GM18873 (cell line): ENCODE measurements around the gene POP5.

Source experiments
- ATAC-seq: cut with Tn5 transposase; IDR thresholded peaks from one replicate; pipeline ENCODE4 v1.9.1; 2021; ENCODE audit warnings: mild to moderate bottlenecking, moderate library complexity, moderate number of reproducible peaks; ENCODE audit not compliant: unreplicated experiment, low FRiP score

The POP5 gene

GRCh38 chr12:120590741-120591407 lies 9.7 kb upstream of the POP5 start:
- ATAC-seq, result no peak

GRCh38 chr12:120588948-120589930 lies 8.0 kb upstream of the POP5 start:
- no peak for ATAC-seq

- no peak for ATAC-seq
Observed at GRCh38 chr12:120588371-120588770, 7.2 kb upstream of the POP5 start.

GRCh38 chr12:120586860-120587259 lies 5.7 kb upstream of the POP5 start:
- ATAC-seq, result no peak

GRCh38 chr12:120586206-120586605 lies 5.0 kb upstream of the POP5 start:
- no peak for ATAC-seq

GRCh38 chr12:120584343-120585149 lies 3.3 kb upstream of the POP5 start:
- no peak for ATAC-seq

- ATAC-seq, result no peak
Observed at GRCh38 chr12:120583478-120584030, 2.4 kb upstream of the POP5 start.

GRCh38 chr12:120581998-120582397 lies 796 bp upstream of the POP5 start:
- no peak for ATAC-seq

GRCh38 chr12:120579179-120579578 lies 2.0 kb downstream of the POP5 start:
- no peak for ATAC-seq

GRCh38 chr12:120574106-120574505 lies 7.1 kb downstream of the POP5 start:
- ATAC-seq, result no peak

- ATAC-seq, result no peak
Observed at GRCh38 chr12:120573560-120573959, 7.6 kb downstream of the POP5 start.

- no peak for ATAC-seq
Observed at GRCh38 chr12:120571299-120571698, 9.9 kb downstream of the POP5 start.

GRCh38 chr12:120563495-120563894 lies 17.7 kb downstream of the POP5 start:
- ATAC-seq, result no peak

GRCh38 chr12:120562906-120563305 lies 18.3 kb downstream of the POP5 start:
- ATAC-seq, result no peak

GRCh38 chr12:120557589-120557988 lies 23.6 kb downstream of the POP5 start:
- ATAC-seq, result no peak

- ATAC-seq, result no peak
Observed at GRCh38 chr12:120554678-120555077, 26.5 kb downstream of the POP5 start.

- ATAC-seq, result no peak
Observed at GRCh38 chr12:120546050-120546386, 35.2 kb downstream of the POP5 start.

GRCh38 chr12:120544691-120545090 lies 36.5 kb downstream of the POP5 start:
- ATAC-seq, result no peak

GRCh38 chr12:120542166-120542565 lies 39.0 kb downstream of the POP5 start:
- ATAC-seq, result no peak

GRCh38 chr12:120540445-120540844 lies 40.8 kb downstream of the POP5 start:
- no peak for ATAC-seq

- ATAC-seq, result no peak
Observed at GRCh38 chr12:120539303-120539702, 41.9 kb downstream of the POP5 start.
